ENCODE measurements around the gene ZGPAT. TPM values are rescaled to one million over a fixed set of nuclear protein-coding genes. Genes with fewer than 3 reads are reported as not detected.
A peak's percentile ranks its signal among the peaks of the same experiment; 100 is the strongest.

The ZGPAT gene
- total RNA-seq, 6 donors from 2014 or later: 24.8 to 70.2 (median 36.8) TPM

GRCh38 chr20:63734111-63734945 is 26.5 kb downstream of the ZGPAT start:
- Histone ChIP-seq H3K27ac (no peak overlapping the region), H3K4me3 (no peak overlapping the region), H3K9me3 (no peaks in the 10 kb centered on the region), H3K36me3 (peaks cover 0 to 41% (median 35%) of the 10 kb centered on the region in 4 donors), H3K4me1 (peaks cover 22 to 46% (median 22%) of the 10 kb centered on the region in 4 donors), H3K27me3 (no peaks in the 10 kb centered on the region)
- WGBS, 2 donors: 93 to 98% methylated on average over 16 to 19 of the region's 25 CpGs
- no peak for DNase-seq
- no peak for TF ChIP-seq EP300 (IDR thresholded peaks at IDR 0.05)
- no peak for TF ChIP-seq POLR2AphosphoS5 (IDR thresholded peaks at IDR 0.05)
- TF ChIP-seq POLR2A (IDR thresholded peaks at IDR 0.05): no peak
- no peak for TF ChIP-seq CTCF (IDR thresholded peaks at IDR 0.05)
- ATAC-seq (ENCODE audit: low FRiP score in 2 of 2): no peak

DNA sequence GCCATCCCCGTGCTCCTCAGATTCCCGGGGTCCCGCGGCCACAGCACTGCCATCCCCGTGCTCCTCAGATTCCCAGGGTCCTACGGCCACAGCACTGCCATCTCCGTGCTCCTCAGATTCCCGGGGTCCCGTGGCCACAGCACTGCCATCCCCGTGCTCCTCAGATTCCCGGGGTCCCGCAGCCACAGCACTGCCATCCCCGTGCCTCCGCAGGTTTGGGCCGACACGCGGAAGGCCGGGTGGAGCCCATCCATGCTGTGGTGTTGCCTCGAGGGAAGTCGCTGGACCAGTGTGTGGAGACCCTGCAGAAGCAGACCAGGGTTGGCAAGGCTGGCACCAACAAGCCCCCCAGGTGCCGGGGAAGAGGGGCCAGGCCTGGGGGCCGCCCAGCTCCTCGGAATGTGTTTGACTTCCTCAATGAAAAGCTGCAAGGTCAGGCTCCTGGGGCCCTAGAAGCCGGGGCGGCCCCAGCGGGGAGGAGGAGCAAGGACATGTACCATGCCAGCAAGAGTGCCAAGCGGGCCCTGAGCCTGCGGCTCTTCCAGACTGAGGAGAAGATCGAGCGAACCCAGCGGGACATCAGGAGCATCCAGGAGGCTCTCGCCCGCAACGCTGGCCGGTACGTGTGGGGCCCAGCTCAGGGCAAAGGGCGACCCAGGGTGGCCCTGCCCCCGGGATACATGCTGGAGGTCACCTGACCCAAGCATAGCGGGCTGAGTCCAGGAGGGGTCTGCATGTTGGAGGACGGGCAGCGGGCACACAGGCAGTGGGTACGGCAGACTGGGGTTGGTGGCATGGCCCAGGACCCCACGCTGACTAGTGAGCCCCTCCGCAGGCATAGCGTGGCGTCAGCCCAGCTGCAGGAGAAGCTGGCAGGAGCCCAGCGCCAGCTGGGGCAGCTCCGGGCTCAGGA is 27.4 kb downstream of the ZGPAT start:
- Histone ChIP-seq H3K27me3 (no peaks in the 10 kb centered on the region), H3K9me3 (no peaks in the 10 kb centered on the region), H3K36me3 (peaks cover 0 to 38% (median 34%) of the 10 kb centered on the region in 4 donors), H3K4me3 (no peak overlapping the region), H3K4me1 (peaks cover 20 to 43% (median 22%) of the 10 kb centered on the region in 4 donors), H3K27ac (peak overlapping the region in 1 of 4 donors; percentile 23)
- ATAC-seq (ENCODE audit: low FRiP score in 2 of 2) (no peak), DNase-seq (peak in 1 of 2 donors; percentile 81)
- TF ChIP-seq POLR2AphosphoS5 (IDR thresholded peaks at IDR 0.05) (no peak), EP300 (IDR thresholded peaks at IDR 0.05) (no peak), CTCF (IDR thresholded peaks at IDR 0.05) (no peak), POLR2A (IDR thresholded peaks at IDR 0.05) (no peak)
- WGBS, 2 donors: 90 to 91% methylated on average over 13 to 45 of the region's 48 CpGs

DNA sequence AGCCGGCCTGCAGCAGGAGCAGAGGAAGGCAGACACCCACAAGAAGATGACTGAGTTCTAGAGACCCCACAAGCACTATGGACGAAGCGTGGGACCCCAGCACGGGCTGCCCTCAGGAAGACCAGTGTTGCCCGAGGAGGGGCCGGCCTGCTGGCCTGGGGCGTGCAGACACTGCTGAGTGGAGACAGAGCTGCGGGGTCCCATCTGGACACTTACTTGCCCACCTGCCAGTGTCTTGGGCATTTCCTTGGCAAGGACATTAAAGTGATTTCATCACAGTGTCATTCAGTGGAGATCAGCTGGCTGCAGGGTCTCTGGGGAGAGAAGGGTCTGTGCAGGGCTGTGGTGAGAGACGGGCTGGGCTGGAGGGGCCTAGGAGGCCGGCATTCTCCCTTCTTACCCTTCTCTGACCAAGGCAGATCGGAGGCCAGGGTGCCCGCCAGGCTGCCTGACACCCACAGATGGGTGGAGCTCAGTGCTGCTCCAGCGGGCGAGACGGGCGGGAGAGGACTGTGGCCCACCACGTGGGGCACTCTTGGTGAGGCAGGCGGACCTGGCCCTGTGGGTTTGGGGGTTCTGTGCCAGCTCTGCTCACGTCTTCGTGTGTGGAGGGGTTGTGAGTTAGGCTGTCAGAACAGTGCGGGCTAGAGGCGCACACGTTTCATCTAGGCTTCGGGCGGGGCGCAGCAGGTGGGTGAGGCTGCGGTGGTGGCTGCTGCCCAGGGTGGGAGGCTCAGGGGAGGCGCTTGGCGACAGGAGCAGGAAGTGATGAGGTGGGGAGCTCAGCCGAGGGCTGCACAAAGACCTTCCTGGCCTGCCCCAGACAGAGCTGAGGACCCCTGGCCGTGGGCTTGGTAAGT is 28.2 kb downstream of the ZGPAT start, which contains the start of gene LIME1:
TSS of gene LIME1 (plus strand) at position 806 of the 860 bp plus-strand sequence. CDS start 886 bp downstream, outside the sequence.
- H3K4me1 ChIP-seq: peaks cover 29 to 47% (median 31%) of the 10 kb centered on the region in 4 donors
- peaks cover 0 to 34% (median 32%) of the 10 kb centered on the region in 4 donors for H3K36me3 ChIP-seq
- no peak for ATAC-seq (ENCODE audit: low FRiP score in 2 of 2)
- H3K9me3 ChIP-seq: no peaks in the 10 kb centered on the region
- H3K27me3 ChIP-seq: no peaks in the 10 kb centered on the region
- 78 to 85% methylated on average over 6 to 31 of the region's 31 CpGs for WGBS, 2 donors
- H3K4me3 ChIP-seq: peak within 1 kb of the TSS in 3 of 4 donors; percentile 36 to 70 (median 59)
- peak within 1 kb of the TSS; percentile 18 to 87 (median 64) for H3K27ac ChIP-seq
- TF ChIP-seq POLR2AphosphoS5 (IDR thresholded peaks at IDR 0.05) (no peak), EP300 (IDR thresholded peaks at IDR 0.05) (no peak), CTCF (IDR thresholded peaks at IDR 0.05) (no peak), POLR2A (IDR thresholded peaks at IDR 0.05) (no peak)
- DNase-seq: peak in 1 of 2 donors; percentile 84

All from upper lobe of left lung (tissue), 6 donors.